Kidney (tissue), 14 donors: ENCODE data around the gene STON1. TPM values are rescaled to one million over a fixed set of nuclear protein-coding genes. Genes with fewer than 3 reads are reported as not detected.

ENCODE experiments used
- DNase-seq, 5 donors: peaks; one replicate each; pipeline ENCODE4 v3.0.0-alpha.2; 2013 to 2020
- FAIRE-seq: peaks from 2 replicates; lab custom pipeline; 2012; peaks lifted over from hg19 to GRCh38; lab: Jason Lieb, UNC
- H3K27ac ChIP-seq, 2 donors: one replicate each; pipeline ENCODE4 v1.7.0; 2013; ENCODE audit warnings: low read depth in 2 of 2, low read length in 2 of 2, inconsistent platforms in 1 of 2
- H3K27me3 ChIP-seq: one replicate; pipeline ENCODE4 v1.7.1; 2013; ENCODE audit warnings: low read length, inconsistent platforms; ENCODE audit not compliant: control insufficient read depth, insufficient read depth
- H3K36me3 ChIP-seq, 3 donors: one replicate each; pipeline versions ENCODE4 v1.7.0 to v1.7.1; 2013; ENCODE audit warnings: low read length in 3 of 3, control low read depth in 1 of 3, inconsistent platforms in 1 of 3; ENCODE audit not compliant: insufficient read depth in 3 of 3, control insufficient read depth in 2 of 3
- H3K4me1 ChIP-seq, 3 donors: one replicate each; pipeline versions ENCODE4 v1.7.0 to v1.7.1; 2013; ENCODE audit warnings: low read length in 3 of 3, inconsistent platforms in 1 of 3, low read depth in 1 of 3; ENCODE audit not compliant: control insufficient read depth in 2 of 3, insufficient read depth in 2 of 3
- H3K4me3 ChIP-seq, 3 donors: one replicate each; pipeline versions ENCODE4 v1.7.0 to v1.8.1; 2013; ENCODE audit warnings: low read length in 3 of 3, control low read depth in 1 of 3, inconsistent platforms in 1 of 3
- H3K9ac ChIP-seq, 3 donors: one replicate each; pipeline versions ENCODE4 v1.7.0 to v1.7.1; 2013; ENCODE audit warnings: low read length in 3 of 3, control low read depth in 1 of 3, inconsistent platforms in 1 of 3
- H3K9me3 ChIP-seq, 3 donors: one replicate each; pipeline versions ENCODE4 v1.7.0 to v1.7.1; 2013; ENCODE audit warnings: low read length in 3 of 3, control low read depth in 1 of 3, inconsistent platforms in 1 of 3; ENCODE audit not compliant: control insufficient read depth in 2 of 3, insufficient read depth in 1 of 3
- intact Hi-C: fragments of 100-400 bp; cut with DNase I; formaldehyde crosslinking; loops from one replicate; pipeline ENCODE4 v1.11.1; 2022
- polyA plus RNA-seq: library from polyadenylated mRNA; stranded (reverse); fragments of 350-450 nt; fragmentation: Illumina TruSeq; extraction: RNeasy Lipid Tissue Mini Kit (QIAGEN cat#74804); gene quantifications from one replicate; pipeline ENCODE4 v1.2.3, GENCODE V29; 2014; ENCODE audit warnings: low read depth, low replicate concordance; ENCODE audit not compliant: insufficient read depth
- total RNA-seq: library from RNA; stranded (reverse); fragmentation: NEBNext Ultra II Directional; extraction: Animal tissue kit (Norgen Biotek cat#: 25700); gene quantifications from one replicate; pipeline ENCODE4 v1.2.1, GENCODE V29; 2021
- TF ChIP-seq, protein P1 (sequence below): IDR thresholded peaks from 3 replicates; pipeline ENCODE4 v1.5.1; 2012; ENCODE audit warnings: mild to moderate bottlenecking, moderate library complexity, borderline replicate concordance; ENCODE audit not compliant: insufficient read depth; ENCODE audit errors: extremely low read depth
- donor health status: control.
- donor health status: control.
- donor health status: control.
- donor health status: control.
- donor health status: control.
- donor health status: DM: yes; HTN: yes; CAD: no.
- donor health status: Normal renal cell carcinoma (clear cell type).

The STON1 gene
- total and polyA plus RNA-seq, 2 donors from 2014 or later, result 5.8 to 15.7 TPM

DNA sequence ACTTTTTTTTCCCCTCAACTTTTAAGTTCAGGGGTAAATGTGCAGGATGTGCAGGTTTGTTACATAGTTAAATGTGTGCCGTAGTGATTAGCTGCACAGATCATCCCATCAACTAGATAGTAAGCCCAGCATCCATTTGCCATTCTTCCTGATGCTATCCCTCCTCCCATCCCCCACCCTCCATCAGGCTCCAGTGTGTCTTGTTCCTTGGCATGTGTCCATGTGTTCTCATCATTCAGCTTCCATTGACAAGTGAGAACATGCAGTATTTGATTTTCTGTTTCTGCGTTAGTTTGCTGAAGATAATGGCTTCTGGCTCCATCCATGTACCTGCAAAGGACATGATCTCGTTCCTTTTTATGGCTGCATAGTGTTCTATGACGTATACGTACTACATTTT, 47.2 kb upstream of the STON1 start:
- no peak for FAIRE-seq
- DNase-seq, result peak in 1 of 5 donors; percentile 44

DNA sequence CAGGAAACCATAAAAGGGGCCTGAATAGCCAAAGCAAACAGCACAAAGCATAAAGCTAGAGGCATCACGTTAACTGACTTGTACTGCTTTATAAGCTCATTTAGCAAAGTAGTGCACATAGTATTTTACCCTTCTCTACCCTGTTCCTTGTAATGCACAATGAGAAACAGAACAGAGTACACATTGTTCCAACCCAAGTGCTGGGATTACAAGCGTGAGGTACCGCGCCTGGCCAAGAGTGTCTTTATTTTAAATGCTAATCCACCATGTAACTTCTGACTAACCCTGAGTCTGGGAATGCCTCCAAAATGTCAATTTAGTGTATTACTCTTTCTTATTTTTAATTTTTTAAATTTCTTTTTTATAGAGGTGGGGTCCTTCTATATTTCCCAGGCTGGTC, 46.4 kb upstream of the STON1 start:
- no peaks in the 10 kb centered on the region for H3K27me3 ChIP-seq
- no peak overlapping the region for H3K9ac ChIP-seq
- intact Hi-C loops, result no loop called here
- peaks cover 2 to 20% (median 6%) of the 10 kb centered on the region in 3 donors for H3K36me3 ChIP-seq
- DNase-seq (peak in 1 of 5 donors; percentile 47), FAIRE-seq (no peak)
- H3K27ac ChIP-seq, result no peak overlapping the region
- H3K9me3 ChIP-seq, result no peaks in the 10 kb centered on the region
- H3K4me1 ChIP-seq, result peaks cover 13 to 17% (median 14%) of the 10 kb centered on the region in 3 donors
- TF ChIP-seq, protein P1, sequence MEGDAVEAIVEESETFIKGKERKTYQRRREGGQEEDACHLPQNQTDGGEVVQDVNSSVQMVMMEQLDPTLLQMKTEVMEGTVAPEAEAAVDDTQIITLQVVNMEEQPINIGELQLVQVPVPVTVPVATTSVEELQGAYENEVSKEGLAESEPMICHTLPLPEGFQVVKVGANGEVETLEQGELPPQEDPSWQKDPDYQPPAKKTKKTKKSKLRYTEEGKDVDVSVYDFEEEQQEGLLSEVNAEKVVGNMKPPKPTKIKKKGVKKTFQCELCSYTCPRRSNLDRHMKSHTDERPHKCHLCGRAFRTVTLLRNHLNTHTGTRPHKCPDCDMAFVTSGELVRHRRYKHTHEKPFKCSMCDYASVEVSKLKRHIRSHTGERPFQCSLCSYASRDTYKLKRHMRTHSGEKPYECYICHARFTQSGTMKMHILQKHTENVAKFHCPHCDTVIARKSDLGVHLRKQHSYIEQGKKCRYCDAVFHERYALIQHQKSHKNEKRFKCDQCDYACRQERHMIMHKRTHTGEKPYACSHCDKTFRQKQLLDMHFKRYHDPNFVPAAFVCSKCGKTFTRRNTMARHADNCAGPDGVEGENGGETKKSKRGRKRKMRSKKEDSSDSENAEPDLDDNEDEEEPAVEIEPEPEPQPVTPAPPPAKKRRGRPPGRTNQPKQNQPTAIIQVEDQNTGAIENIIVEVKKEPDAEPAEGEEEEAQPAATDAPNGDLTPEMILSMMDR, result no peak
- H3K4me3 ChIP-seq, result no peak overlapping the region

More for the DNA sequence above, 47.2 kb upstream of the STON1 start:
- Histone ChIP-seq H3K4me3 (no peak overlapping the region), H3K27me3 (no peaks in the 10 kb centered on the region), H3K36me3 (peaks cover 2 to 20% (median 6%) of the 10 kb centered on the region in 3 donors), H3K4me1 (peaks cover 13 to 17% (median 14%) of the 10 kb centered on the region in 3 donors), H3K27ac (no peak overlapping the region), H3K9ac (no peak overlapping the region), H3K9me3 (no peaks in the 10 kb centered on the region)
- TF ChIP-seq, protein P1, result no peak
- intact Hi-C loops, result no loop called here

DNA sequence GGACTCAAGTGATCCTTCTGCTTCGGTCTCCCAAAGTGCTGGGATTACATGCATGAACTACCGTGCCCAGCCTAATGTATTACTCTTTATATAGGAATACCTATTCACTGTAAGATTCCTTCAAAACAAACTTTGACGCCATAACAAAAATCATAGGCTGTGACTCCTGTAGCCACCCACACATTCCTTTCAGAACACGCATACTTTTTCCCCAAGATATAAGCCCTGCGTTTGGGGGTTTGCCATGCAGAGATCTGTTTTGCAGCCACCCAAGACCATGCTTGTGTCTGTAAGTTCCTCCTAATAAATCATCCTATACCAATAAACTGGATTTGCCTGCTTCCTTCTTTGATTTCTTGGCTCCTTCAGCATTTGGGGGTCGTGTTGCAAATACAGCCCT, 46.0 kb upstream of the STON1 start:
- intact Hi-C loops, result no loop called here
- DNase-seq, result peak in 1 of 5 donors; percentile 29
- Histone ChIP-seq H3K4me3 (no peak overlapping the region), H3K4me1 (peaks cover 11 to 17% (median 14%) of the 10 kb centered on the region in 3 donors), H3K9me3 (no peaks in the 10 kb centered on the region), H3K27me3 (no peaks in the 10 kb centered on the region), H3K9ac (no peak overlapping the region), H3K27ac (no peak overlapping the region), H3K36me3 (peaks cover 2 to 20% (median 6%) of the 10 kb centered on the region in 3 donors)
- TF ChIP-seq, protein P1, result no peak
- FAIRE-seq, result no peak

DNA sequence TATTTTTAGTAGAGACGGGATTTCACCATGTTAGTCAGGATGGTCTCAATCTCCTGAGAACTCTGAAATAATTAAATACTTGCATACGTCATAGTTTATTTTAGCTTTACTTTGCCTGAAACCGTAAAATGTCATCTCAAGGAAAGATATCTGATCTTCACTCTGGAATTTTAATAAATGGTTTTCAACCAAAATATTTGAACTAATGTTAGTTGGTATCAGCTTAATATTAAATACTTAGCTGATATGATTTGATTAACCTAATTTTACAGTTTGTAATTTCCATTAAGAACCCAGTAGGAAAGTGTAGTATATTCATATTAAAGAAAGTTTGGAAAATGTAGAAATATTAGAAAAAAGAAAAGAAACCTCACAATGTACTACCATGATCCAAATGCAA, 41.4 kb upstream of the STON1 start:
- H3K27me3 ChIP-seq, result no peaks in the 10 kb centered on the region
- no peak overlapping the region for H3K9ac ChIP-seq
- H3K4me1 ChIP-seq, result no peaks in the 10 kb centered on the region
- intact Hi-C loops, result no loop called here
- no peaks in the 10 kb centered on the region for H3K9me3 ChIP-seq
- H3K4me3 ChIP-seq, result no peak overlapping the region
- DNase-seq (no peak), FAIRE-seq (peak; percentile 42)
- peaks cover 2 to 25% (median 13%) of the 10 kb centered on the region in 3 donors for H3K36me3 ChIP-seq
- no peak overlapping the region for H3K27ac ChIP-seq
- TF ChIP-seq, protein P1, result no peak
